GM21529 (cell line): Measurements from ENCODE around the gene ASTN1.
"Not testable (repeated sequence)": the region's sequence is repeated elsewhere in the genome, so short reads cannot be mapped to it uniquely, and the experiment has no call there.

Source experiments
- ATAC-seq: cut with Tn5 transposase; IDR thresholded peaks from one replicate; pipeline ENCODE4 v1.9.1; 2021; ENCODE audit not compliant: unreplicated experiment

ASTN1 gene

GRCh38 chr1:177116941-177117340 lies 47.6 kb downstream of the ASTN1 start:
- no peak for ATAC-seq

GRCh38 chr1:177106614-177107365 lies 57.7 kb downstream of the ASTN1 start:
- no peak for ATAC-seq

GRCh38 chr1:177106196-177106595 lies 58.3 kb downstream of the ASTN1 start:
- no peak for ATAC-seq

GRCh38 chr1:177103005-177103852 lies 61.3 kb downstream of the ASTN1 start:
- ATAC-seq: no peak

- ATAC-seq: no peak
These were observed 72.5 kb downstream of the ASTN1 start for GRCh38 chr1:177092001-177092400.

- ATAC-seq: no peak
These were observed 73.5 kb downstream of the ASTN1 start for GRCh38 chr1:177091040-177091439.

- ATAC-seq: no peak
These were observed 75.5 kb downstream of the ASTN1 start for GRCh38 chr1:177088966-177089365.

- no peak for ATAC-seq
These were observed 81.4 kb downstream of the ASTN1 start for GRCh38 chr1:177082855-177083693.

GRCh38 chr1:177080564-177080963 lies 83.9 kb downstream of the ASTN1 start:
- ATAC-seq: no peak

- ATAC-seq: no peak
These were observed 86.6 kb downstream of the ASTN1 start for GRCh38 chr1:177077734-177078499.

- ATAC-seq: no peak
These were observed 87.5 kb downstream of the ASTN1 start for GRCh38 chr1:177077006-177077405.

- ATAC-seq: not testable (repeated sequence)
These were observed 89.7 kb downstream of the ASTN1 start for GRCh38 chr1:177074811-177075210.

GRCh38 chr1:177069490-177069889 lies 95.0 kb downstream of the ASTN1 start:
- ATAC-seq: no peak

- ATAC-seq: no peak
These were observed 96.6 kb downstream of the ASTN1 start for GRCh38 chr1:177067752-177068410.

- ATAC-seq: no peak
These were observed 99.1 kb downstream of the ASTN1 start for GRCh38 chr1:177065430-177065829.

- no peak for ATAC-seq
These were observed 100.9 kb downstream of the ASTN1 start for GRCh38 chr1:177063648-177064047.

- ATAC-seq: no peak
These were observed 110.0 kb downstream of the ASTN1 start for GRCh38 chr1:177054542-177054941.

- no peak for ATAC-seq
These were observed 110.9 kb downstream of the ASTN1 start for GRCh38 chr1:177053648-177054047.

- no peak for ATAC-seq
These were observed 116.0 kb downstream of the ASTN1 start for GRCh38 chr1:177048314-177049069.
